ENCODE results near the gene ARHGEF33. TPM values are rescaled to one million over a fixed set of nuclear protein-coding genes. Genes with fewer than 3 reads are reported as not detected.
A peak's percentile ranks its signal among the peaks of the same experiment; 100 is the strongest.

The ARHGEF33 gene
- total and polyA plus RNA-seq, 2 of the 13 experiments (the other 11 are each of a cell fraction or from before 2014, with no cell fraction given), result 0.04 TPM; not detected in 1

DNA sequence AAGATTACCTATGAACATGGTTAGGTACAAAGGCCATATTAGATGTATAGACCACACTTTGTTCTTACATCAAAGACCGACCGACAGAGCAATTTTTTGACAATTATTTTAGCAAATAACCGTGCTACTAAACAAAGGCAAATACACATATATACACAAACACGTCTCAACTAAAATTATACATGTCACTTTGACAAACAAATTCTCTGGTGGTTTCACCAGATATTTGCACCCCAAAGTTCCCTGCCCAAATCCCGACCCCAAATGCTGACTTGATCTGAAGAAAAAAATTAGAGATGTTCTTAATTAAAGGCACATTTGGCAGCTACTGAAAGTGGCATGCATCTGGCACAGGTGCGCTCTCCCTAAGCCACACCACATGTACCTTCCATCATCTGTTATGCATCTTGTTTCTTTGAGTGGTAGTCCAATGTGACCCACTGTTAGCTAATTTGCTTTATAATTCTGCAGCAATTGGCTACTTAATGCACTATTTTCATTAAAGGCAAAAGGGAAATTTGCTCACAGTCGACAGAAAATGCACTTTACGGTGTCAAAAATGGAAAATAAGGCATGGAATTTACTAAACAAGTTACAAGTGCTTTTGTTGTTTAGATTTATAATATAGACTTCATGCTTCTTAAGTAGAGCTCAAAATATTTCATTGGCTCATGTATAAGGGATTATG lies 92.1 kb downstream of the ARHGEF33 start (continued):
- TF ChIP-seq, protein P1, sequence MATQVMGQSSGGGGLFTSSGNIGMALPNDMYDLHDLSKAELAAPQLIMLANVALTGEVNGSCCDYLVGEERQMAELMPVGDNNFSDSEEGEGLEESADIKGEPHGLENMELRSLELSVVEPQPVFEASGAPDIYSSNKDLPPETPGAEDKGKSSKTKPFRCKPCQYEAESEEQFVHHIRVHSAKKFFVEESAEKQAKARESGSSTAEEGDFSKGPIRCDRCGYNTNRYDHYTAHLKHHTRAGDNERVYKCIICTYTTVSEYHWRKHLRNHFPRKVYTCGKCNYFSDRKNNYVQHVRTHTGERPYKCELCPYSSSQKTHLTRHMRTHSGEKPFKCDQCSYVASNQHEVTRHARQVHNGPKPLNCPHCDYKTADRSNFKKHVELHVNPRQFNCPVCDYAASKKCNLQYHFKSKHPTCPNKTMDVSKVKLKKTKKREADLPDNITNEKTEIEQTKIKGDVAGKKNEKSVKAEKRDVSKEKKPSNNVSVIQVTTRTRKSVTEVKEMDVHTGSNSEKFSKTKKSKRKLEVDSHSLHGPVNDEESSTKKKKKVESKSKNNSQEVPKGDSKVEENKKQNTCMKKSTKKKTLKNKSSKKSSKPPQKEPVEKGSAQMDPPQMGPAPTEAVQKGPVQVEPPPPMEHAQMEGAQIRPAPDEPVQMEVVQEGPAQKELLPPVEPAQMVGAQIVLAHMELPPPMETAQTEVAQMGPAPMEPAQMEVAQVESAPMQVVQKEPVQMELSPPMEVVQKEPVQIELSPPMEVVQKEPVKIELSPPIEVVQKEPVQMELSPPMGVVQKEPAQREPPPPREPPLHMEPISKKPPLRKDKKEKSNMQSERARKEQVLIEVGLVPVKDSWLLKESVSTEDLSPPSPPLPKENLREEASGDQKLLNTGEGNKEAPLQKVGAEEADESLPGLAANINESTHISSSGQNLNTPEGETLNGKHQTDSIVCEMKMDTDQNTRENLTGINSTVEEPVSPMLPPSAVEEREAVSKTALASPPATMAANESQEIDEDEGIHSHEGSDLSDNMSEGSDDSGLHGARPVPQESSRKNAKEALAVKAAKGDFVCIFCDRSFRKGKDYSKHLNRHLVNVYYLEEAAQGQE (IDR thresholded peaks at IDR 0.05; ENCODE audit: borderline replicate concordance in 1 of 2, low read depth in 1 of 2, low read length in 2 of 2), result peak in 1 of 2 experiments; percentile 42; a peak in 2 of 4 replicates
- TF ChIP-seq ZBTB8A (CRISPR knock-in tag; IDR thresholded peaks at IDR 0.05; ENCODE audit: borderline replicate concordance, low read depth) (no peak), SKI (IDR thresholded peaks at IDR 0.05; ENCODE audit: partially characterized antibody) (peak; percentile 33), TCF7 (IDR thresholded peaks at IDR 0.05; ENCODE audit: low read depth) (peak; percentile 97), SIX4 (CRISPR knock-in tag; IDR thresholded peaks at IDR 0.05) (peak; percentile 48; the same call in 1 of the 2 replicates), ZSCAN29 (CRISPR knock-in tag; conservative IDR thresholded peaks at IDR 0.05) (peak; percentile 78; the same call in 1 of the 2 replicates), STAT5B (CRISPR knock-in tag; IDR thresholded peaks at IDR 0.05) (no peak), ZNF160 (CRISPR knock-in tag; IDR thresholded peaks at IDR 0.05) (no peak), ATAD3A (CRISPR knock-in tag; IDR thresholded peaks at IDR 0.05) (no peak), ZKSCAN8 (CRISPR knock-in tag; IDR thresholded peaks at IDR 0.05; ENCODE audit: borderline replicate concordance) (no peak), MIXL1 (CRISPR knock-in tag; IDR thresholded peaks at IDR 0.05) (peak; percentile 88; the same call in 1 of the 2 replicates), RFX1 (IDR thresholded peaks at IDR 0.05) (no peak), NR2F2 (IDR thresholded peaks at IDR 0.05; ENCODE audit: borderline replicate concordance, low read depth) (peak; percentile 66; the same call in 1 of the 2 replicates), SYNCRIP (IDR thresholded peaks at IDR 0.05; ENCODE audit: insufficient read depth, low read depth, low read length) (no peak), SAP130 (CRISPR knock-in tag; IDR thresholded peaks at IDR 0.05; ENCODE audit: low read depth) (peak; percentile 64), ZNF761 (CRISPR knock-in tag; conservative IDR thresholded peaks at IDR 0.05) (no peak; the same call in 1 of the 2 replicates), ZNF724P (CRISPR knock-in tag; IDR thresholded peaks at IDR 0.05; ENCODE audit: borderline replicate concordance) (no peak), ZBTB7B (CRISPR knock-in tag; IDR thresholded peaks at IDR 0.05) (peak; percentile 39; the same call in 1 of the 2 replicates), ATM (IDR thresholded peaks at IDR 0.05; ENCODE audit: borderline replicate concordance) (no peak), U2AF1 (optimal IDR thresholded peaks at IDR 0.05; ENCODE audit: low read depth, low read length) (no peak), ELF4 (CRISPR knock-in tag; IDR thresholded peaks at IDR 0.05; ENCODE audit: borderline replicate concordance) (0 out of 2 replicates have a peak, but pooled peaks have one; percentile 29), FOXP1 (IDR thresholded peaks at IDR 0.05) (peak; percentile 85), FOXP1 (CRISPR knock-in tag; IDR thresholded peaks at IDR 0.05) (peak; percentile 98), ZBTB42 (CRISPR knock-in tag; IDR thresholded peaks at IDR 0.05) (0 out of 2 replicates have a peak, but pooled peaks have one; percentile 38), EP300 (IDR thresholded peaks at IDR 0.05; ENCODE audit: low read depth in 2 of 2, low read length in 2 of 2) (peak; percentile 88 to 97; a peak in 3 of 4 replicates), EP300 (CRISPR knock-in tag; IDR thresholded peaks at IDR 0.05; ENCODE audit: borderline replicate concordance) (peak; percentile 81; the same call in 1 of the 2 replicates)
- TF ChIP-seq, protein P2, sequence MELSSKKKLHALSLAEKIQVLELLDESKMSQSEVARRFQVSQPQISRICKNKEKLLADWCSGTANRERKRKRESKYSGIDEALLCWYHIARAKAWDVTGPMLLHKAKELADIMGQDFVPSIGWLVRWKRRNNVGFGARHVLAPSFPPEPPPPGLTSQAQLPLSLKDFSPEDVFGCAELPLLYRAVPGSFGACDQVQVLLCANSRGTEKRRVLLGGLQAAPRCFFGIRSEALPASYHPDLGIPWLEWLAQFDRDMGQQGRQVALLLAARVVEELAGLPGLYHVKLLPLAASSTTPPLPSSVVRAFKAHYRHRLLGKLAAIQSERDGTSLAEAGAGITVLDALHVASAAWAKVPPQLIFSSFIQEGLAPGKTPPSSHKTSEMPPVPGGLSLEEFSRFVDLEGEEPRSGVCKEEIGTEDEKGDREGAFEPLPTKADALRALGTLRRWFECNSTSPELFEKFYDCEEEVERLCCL (CRISPR knock-in tag; IDR thresholded peaks at IDR 0.05; ENCODE audit: borderline replicate concordance), result no peak
- TF ChIP-seq, protein P3, sequence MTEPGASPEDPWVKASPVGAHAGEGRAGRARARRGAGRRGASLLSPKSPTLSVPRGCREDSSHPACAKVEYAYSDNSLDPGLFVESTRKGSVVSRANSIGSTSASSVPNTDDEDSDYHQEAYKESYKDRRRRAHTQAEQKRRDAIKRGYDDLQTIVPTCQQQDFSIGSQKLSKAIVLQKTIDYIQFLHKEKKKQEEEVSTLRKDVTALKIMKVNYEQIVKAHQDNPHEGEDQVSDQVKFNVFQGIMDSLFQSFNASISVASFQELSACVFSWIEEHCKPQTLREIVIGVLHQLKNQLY (CRISPR knock-in tag; IDR thresholded peaks at IDR 0.05), result peak; percentile 80
